HCT116 (cell line): Measurements from ENCODE around the gene TRPC1.

Experiments
- CBX3 ChIP-seq: IDR thresholded peaks from 2 replicates; pipeline ENCODE4 v1.6.1; 2012; ENCODE audit warnings: low read depth
- CEBPB ChIP-seq: IDR thresholded peaks from 2 replicates; pipeline ENCODE4 v1.6.1; 2012; ENCODE audit warnings: low read depth
- EZH2 ChIP-seq: fragments of 200-600 bp; sonication (generic); IDR thresholded peaks from 2 replicates; pipeline ENCODE4 v1.6.1; 2017; ENCODE audit warnings: antibody characterized with exemption, mixed run types
- POLR2A ChIP-seq: IDR thresholded peaks from 2 replicates; pipeline ENCODE4 v1.7.0; 2011; ENCODE audit warnings: borderline replicate concordance; ENCODE audit not compliant: insufficient read depth, insufficient read length; ENCODE audit errors: extremely low read depth
- POLR2AphosphoS5 ChIP-seq: IDR thresholded peaks from 2 replicates; pipeline ENCODE4 v1.6.1; 2011; ENCODE audit warnings: mild to moderate bottlenecking, low read depth, low read length, moderate library complexity
- RAD21 ChIP-seq: IDR thresholded peaks from 2 replicates; pipeline ENCODE4 v1.6.1; 2012; ENCODE audit warnings: low read depth, mild to moderate bottlenecking
- SIN3A ChIP-seq: IDR thresholded peaks from 2 replicates; pipeline ENCODE4 v1.6.1; 2012; ENCODE audit warnings: low read depth
- SRF ChIP-seq: IDR thresholded peaks from 2 replicates; pipeline ENCODE4 v1.6.1; 2012; ENCODE audit warnings: low read depth
- TF ChIP-seq, protein P1 (sequence below): IDR thresholded peaks from 2 replicates; pipeline ENCODE4 v1.6.1; 2012
- TF ChIP-seq, protein P2 (sequence below), 3 experiments: fragments of 200-600 bp in 1 of 3; sonication (generic) in 1 of 3; IDR thresholded peaks in 2 of 3; conservative IDR thresholded peaks in 1 of 3; 2 replicates each; pipeline ENCODE4 v1.5.1; 2012 to 2017; ENCODE audit warnings: low read depth in 2 of 3, low read length in 2 of 3, antibody characterized with exemption in 1 of 3, borderline replicate concordance in 1 of 3, control low read depth in 1 of 3, mild to moderate bottlenecking in 1 of 3, mixed read lengths in 1 of 3, mixed run types in 1 of 3, moderate library complexity in 1 of 3; ENCODE audit not compliant: insufficient read depth in 1 of 3
- TF ChIP-seq, protein P3 (sequence below): IDR thresholded peaks from 2 replicates; pipeline ENCODE4 v1.6.1; 2011; ENCODE audit warnings: mild to moderate bottlenecking, low read length, moderate library complexity; ENCODE audit not compliant: insufficient replicate concordance; ENCODE audit errors: extremely low read depth
- TF ChIP-seq, protein P4 (sequence below): IDR thresholded peaks from 2 replicates; pipeline ENCODE4 v1.6.1; 2012; ENCODE audit warnings: low read depth

DNA sequence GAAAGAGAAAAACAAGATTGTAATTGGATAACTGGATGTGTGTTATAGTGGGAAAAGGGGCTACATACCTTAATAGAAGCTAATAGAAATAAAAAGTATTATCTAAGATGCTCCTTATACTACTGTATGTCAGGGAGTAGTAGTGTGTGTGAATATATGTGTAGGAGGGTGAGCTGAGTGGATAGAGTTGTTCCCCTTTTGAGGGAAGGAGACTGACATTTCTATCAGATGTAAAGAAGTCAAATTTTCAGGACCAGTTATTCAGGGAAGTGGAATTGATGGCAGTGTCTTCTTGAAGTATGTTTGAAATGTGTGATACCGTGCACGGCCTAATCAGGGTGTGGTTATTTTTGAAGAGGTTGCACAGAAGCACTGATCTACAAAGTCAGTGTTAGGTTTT is 116.0 kb downstream of the TRPC1 start:
- no peak for TF ChIP-seq SRF
- TF ChIP-seq, protein P1, sequence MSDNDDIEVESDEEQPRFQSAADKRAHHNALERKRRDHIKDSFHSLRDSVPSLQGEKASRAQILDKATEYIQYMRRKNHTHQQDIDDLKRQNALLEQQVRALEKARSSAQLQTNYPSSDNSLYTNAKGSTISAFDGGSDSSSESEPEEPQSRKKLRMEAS = no peak
- TF ChIP-seq, protein P2, sequence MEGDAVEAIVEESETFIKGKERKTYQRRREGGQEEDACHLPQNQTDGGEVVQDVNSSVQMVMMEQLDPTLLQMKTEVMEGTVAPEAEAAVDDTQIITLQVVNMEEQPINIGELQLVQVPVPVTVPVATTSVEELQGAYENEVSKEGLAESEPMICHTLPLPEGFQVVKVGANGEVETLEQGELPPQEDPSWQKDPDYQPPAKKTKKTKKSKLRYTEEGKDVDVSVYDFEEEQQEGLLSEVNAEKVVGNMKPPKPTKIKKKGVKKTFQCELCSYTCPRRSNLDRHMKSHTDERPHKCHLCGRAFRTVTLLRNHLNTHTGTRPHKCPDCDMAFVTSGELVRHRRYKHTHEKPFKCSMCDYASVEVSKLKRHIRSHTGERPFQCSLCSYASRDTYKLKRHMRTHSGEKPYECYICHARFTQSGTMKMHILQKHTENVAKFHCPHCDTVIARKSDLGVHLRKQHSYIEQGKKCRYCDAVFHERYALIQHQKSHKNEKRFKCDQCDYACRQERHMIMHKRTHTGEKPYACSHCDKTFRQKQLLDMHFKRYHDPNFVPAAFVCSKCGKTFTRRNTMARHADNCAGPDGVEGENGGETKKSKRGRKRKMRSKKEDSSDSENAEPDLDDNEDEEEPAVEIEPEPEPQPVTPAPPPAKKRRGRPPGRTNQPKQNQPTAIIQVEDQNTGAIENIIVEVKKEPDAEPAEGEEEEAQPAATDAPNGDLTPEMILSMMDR (IDR thresholded peaks at IDR 0.05 in 2 of 3, conservative IDR thresholded peaks at IDR 0.05 in 1 of 3; ENCODE audit: borderline replicate concordance in 1 of 3, insufficient read depth in 1 of 3, low read depth in 2 of 3, low read length in 2 of 3) = no peak
- no peak for TF ChIP-seq EZH2
- TF ChIP-seq POLR2AphosphoS5 = no peak
- no peak for TF ChIP-seq POLR2A
- TF ChIP-seq, protein P3, sequence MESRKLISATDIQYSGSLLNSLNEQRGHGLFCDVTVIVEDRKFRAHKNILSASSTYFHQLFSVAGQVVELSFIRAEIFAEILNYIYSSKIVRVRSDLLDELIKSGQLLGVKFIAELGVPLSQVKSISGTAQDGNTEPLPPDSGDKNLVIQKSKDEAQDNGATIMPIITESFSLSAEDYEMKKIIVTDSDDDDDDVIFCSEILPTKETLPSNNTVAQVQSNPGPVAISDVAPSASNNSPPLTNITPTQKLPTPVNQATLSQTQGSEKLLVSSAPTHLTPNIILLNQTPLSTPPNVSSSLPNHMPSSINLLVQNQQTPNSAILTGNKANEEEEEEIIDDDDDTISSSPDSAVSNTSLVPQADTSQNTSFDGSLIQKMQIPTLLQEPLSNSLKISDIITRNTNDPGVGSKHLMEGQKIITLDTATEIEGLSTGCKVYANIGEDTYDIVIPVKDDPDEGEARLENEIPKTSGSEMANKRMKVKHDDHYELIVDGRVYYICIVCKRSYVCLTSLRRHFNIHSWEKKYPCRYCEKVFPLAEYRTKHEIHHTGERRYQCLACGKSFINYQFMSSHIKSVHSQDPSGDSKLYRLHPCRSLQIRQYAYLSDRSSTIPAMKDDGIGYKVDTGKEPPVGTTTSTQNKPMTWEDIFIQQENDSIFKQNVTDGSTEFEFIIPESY = no peak
- TF ChIP-seq RAD21 = no peak
- TF ChIP-seq SIN3A = no peak
- TF ChIP-seq CEBPB = no peak
- TF ChIP-seq, protein P4, sequence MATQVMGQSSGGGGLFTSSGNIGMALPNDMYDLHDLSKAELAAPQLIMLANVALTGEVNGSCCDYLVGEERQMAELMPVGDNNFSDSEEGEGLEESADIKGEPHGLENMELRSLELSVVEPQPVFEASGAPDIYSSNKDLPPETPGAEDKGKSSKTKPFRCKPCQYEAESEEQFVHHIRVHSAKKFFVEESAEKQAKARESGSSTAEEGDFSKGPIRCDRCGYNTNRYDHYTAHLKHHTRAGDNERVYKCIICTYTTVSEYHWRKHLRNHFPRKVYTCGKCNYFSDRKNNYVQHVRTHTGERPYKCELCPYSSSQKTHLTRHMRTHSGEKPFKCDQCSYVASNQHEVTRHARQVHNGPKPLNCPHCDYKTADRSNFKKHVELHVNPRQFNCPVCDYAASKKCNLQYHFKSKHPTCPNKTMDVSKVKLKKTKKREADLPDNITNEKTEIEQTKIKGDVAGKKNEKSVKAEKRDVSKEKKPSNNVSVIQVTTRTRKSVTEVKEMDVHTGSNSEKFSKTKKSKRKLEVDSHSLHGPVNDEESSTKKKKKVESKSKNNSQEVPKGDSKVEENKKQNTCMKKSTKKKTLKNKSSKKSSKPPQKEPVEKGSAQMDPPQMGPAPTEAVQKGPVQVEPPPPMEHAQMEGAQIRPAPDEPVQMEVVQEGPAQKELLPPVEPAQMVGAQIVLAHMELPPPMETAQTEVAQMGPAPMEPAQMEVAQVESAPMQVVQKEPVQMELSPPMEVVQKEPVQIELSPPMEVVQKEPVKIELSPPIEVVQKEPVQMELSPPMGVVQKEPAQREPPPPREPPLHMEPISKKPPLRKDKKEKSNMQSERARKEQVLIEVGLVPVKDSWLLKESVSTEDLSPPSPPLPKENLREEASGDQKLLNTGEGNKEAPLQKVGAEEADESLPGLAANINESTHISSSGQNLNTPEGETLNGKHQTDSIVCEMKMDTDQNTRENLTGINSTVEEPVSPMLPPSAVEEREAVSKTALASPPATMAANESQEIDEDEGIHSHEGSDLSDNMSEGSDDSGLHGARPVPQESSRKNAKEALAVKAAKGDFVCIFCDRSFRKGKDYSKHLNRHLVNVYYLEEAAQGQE = no peak
- no peak for TF ChIP-seq CBX3
